OCI-M1 (cell line): ENCODE data around the gene CDH4.

Experiments used
- DNase-seq: peaks from one replicate; lab custom pipeline; 2025; lab: John Stamatoyannopoulos, UW

Gene CDH4

DNA sequence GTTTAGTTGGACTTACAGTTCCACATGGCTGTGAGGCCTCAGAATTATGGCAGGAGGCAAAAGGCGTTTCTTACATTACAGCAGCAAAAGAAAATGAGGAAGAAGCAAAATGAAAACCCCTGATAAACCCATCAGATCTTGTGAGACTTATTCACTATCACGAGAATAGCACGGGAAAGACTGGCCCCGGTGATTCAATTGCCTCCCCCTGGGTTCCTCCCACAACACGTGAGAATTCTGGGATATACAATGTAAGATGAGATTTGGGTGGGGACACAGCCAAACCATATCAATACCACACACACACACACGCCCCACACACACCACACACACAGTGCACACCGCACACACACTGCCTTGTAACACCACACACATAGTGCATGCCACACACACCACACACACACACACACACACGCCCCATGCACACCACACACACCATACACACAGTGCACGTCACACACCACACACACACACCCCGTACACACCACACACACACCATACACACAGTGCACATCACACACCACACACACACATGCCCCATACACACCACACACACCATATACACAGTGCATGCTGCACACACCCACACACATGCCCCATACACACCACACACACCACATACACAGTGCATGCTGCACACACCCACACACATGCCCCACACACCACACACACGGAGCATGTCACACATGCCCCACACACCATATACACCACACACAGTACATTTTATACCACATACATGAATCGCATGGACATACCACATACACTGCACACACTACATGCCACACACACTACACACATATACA, 503.1 kb downstream of the CDH4 start:
- no peak for DNase-seq

DNA sequence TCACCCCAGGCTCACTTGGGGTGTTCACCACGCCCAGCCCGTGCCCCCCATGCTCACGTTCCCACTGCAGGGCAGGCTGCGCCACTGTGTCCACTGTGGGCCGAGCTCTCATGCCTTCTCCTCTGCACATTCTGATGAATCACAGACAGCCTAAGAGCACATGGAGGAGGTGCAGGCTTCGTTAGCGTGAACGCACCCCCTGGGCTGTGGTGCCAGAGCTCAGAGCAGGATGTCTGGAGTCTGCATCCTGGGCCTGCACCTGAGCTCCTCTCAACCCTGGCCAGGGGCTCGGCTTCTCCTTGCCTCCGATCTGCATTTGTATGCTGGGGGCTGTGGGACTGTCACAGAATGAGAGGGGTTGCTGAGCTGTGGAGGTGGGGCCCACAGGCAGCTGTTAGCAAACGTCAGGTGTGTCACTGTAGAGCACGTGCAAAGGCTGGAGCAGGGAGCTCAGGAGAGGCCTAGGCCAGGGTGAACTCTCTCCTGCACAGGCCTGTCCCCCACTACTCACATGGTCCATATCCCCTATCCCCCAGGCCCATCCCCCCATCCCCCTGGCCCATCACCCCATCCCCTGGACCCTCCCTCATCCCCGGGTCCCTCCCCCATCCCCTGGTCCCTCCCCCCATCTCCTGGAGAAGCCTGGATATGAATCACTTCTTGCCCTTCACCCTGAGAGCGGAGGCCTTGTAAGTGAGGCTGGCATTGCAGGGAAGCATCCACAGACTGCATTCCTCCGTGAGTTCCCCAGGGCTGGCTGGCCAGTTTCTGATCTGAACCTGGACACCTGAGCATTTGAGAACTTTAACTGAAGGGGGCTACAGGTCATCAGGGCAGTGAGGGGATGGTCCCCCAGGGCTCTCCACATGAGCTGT, 504.1 kb downstream of the CDH4 start:
- DNase-seq: no peak

DNA sequence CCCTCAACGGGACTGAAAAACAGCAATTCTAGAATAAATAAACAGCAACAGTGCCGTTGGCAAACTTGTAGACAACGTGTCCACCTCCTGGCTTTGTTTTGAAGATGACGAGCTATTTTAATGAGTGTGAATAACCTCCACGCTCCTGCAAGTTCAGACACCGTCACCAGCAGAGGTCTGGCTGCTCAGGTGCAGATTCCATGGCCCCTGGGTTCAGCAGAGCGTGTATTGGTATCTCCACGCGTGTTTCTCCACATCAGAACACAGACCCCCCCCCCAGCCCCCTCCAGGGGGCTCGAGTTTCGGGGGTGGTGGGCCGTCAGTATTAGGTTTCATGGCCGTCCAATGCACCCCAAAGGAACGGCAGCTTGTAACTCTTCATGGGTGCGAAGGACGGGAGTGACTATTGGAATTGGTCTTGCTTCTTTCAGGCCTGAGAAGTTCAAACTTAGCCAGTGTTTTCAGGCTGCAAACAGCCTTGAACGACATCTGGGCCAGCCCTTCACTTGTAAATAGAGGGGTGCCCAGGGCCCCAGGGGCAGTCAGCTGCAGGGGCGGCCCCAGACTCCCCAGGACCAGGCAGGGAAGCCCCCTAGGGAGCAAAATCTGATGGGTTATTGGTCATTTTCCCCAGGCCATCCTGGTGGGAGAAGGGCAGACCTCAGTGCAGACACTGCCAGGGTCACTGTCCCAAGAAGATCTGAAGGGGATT, 505.1 kb downstream of the CDH4 start:
- DNase-seq: no peak

DNA sequence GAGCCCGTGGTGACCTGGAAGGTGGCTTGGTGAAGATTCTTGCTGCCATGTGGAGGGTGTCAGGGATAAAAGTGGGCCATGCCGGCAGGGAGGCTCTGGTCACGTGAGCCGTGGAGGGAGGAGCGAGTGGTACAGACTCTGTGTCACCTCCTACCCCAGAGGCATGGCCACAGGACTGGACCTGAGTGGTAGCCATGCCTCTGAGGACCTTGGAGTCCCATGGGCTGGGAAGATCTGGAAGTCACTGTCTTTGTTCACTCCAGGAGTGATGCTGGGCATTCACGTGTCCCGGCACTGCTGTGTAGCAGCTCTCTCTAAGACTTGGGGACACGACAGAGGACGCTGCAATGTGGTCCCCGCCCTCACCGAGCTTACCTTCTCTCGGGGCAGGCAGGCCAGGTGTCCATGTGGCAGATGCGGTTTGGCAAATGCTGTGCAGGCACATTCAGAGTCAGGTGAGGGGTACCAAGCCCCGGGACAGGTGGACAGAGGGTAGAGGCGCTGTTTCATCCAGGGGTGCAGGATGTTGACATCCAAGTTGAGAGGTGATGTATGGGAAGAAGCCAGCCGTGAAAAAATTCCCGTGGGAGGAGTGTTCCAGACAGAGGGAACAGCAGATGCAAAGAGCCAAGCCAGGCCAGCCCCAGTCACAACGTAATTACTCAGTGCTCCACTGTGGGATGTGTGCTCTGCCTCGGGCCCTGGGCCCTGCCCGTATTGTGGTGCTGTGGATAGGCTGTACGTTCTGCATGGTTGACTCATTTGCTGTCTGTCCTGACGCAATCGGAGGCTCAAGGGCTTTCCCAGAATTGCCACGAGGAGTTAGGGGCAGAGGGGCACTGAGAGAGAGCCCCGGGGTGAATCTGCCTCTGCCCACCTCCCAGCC, 505.9 kb downstream of the CDH4 start:
- DNase-seq: no peak

DNA sequence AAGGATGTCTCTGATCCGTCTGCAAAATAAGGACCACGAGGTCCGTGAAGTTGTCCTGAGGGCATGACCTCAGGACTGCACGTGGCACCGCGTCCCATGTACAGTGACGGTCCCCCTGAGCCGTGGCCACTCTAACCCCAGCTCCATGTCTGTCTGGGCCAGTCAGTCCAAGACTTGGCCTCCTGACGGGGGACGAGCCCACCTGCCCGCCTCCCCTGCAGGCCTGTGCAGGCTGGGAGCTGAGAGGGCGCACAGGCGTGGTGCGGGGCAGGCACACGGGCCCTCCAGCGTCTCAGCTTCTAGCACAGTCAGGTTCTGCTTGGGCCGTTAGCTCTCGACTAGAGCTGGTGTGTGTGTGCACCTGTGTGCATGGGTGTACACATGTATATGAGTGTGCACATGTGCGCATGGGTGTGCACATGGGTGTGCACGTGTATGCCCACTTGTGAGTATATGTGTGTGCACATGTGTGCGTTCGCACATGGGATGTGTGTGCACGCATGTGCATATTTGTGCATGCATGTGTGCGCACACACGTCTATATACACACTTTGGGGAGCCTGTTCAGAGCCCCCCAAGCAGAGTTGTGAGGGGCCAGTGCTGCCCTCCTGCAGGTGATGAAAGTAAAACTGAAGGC, 506.6 kb downstream of the CDH4 start:
- no peak for DNase-seq

DNA sequence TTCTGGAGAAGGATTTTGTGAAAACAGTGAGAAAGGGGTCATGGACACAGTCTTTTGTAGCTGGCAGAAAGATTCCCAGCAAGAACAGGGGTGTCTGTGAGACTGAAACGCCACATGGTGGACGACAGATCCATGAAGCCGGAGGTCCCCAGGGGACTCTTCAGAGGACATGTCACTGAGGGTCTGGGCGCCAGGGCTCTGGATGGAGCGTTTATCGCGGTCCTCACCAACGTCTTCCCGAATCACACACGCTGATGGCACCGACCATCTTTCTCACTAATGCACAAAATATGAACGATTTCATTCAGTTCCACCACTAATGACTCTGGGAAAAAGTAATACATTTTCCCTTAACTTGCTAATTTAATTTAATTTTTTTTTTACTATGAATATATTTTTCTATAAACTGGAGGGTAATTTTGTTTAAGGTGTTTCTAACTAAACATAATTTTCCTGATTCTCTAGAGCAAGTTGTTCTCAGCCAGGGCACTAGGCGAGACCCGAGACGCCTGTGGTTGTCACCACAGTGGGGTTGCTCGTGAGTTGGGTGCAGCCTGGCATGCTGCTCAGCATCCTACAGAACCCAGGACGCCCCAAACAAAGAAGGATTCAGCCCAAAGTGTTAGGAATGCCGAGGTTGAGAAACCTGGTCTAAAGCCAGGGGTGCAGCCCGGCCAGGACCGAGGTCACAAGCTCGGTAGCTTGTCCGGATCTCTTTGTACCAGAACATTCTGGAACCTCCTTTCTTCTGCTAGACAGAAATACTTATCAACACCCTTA, 507.4 kb downstream of the CDH4 start:
- DNase-seq: no peak

DNA sequence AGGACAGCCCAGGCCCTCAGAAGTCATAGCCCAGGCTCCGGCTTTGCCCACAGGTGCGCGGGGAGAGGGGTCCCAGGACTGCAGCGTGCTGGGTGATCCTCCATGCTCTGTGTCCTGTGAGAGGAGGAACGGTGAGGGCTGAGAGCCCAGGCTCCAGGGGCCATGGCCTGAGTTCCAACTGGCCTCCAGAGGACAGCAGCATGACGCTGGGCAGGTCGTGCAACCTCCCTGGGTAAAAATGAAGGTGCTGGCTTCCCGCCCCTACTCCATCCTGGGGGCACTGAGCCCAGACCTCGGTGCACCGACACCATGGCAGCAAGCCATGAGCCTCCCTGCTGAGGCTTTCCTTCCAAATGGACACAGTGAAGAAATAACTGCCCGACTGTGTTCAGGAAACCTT, 508.3 kb downstream of the CDH4 start:
- no peak for DNase-seq

DNA sequence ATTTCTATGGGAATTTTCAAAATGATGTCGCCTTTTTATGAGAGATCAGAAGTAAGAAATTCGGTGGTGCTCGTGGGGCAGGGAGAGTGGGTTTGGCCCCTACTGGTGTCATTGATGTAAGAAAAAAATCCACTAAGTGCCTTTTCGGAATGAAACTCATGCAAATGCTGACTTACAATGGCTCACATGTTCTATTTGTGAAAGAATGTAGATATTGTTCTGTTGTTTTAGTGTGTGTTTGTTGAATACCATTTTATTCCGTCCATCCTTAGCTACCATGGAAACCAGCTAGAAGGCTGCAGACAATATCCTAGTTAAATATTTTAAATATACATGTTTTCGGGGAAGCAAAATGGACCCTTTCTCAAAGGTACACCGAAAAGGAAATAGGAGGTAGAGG, 508.7 kb downstream of the CDH4 start:
- no peak for DNase-seq

DNA sequence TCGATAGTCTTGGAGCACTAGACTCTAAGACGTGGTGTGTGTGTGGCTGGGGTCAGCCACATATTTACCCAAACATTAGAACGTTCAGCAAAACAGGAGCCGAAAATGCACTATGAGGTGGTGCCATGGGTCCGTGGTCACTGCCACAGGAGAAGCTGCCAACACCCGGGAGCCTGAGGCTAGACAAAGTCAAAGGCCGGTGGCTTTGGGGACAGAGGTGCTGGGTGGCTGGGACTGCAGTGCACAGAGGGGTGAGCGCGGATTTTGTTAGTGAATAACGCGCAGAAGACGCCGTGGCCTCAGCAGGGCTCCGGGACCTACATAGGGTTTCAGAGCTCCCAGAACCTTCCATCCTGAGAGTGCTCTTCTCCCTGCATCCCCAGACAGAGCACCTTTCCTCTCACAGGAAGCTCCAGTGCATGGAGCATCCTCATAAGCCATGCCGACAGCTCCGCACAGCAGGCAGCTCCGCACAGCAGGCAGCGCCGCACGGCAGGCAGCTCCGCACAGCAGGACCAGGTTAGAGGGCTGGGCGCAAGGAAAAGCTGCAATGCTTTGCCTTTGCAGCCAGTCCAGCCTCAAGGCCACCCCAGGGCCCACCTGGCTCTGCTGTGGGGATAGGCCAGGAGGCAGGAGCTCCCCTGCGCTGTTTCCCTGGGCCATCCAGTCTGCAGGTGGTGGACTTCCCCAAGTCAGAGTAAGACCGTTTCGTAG, 509.5 kb downstream of the CDH4 start:
- DNase-seq: no peak

DNA sequence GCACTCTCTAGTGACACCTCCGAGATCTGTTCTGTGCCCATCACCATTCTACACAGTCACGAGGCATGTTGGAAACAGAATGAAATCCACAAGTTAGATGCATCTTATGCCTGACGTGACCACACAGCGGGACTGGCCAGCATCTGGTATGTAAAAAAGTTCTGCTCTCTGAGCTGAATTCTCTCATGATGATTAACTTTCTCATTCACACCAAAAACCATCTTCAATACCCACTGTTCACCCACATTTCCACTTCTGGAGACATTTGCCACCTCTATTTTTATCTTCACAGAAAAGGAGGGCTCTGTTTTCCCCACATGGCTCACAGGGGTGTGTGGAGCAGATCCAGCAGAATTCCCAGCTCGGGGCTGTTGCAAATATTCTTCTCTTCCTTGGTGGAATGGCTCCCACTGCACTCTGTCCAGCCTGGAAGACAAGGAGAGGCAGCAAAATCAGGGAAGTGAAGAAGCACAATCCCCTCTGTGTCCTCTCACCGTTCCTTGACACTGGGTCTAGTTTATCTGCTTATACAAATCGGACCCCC, 510.2 kb downstream of the CDH4 start:
- no peak for DNase-seq

DNA sequence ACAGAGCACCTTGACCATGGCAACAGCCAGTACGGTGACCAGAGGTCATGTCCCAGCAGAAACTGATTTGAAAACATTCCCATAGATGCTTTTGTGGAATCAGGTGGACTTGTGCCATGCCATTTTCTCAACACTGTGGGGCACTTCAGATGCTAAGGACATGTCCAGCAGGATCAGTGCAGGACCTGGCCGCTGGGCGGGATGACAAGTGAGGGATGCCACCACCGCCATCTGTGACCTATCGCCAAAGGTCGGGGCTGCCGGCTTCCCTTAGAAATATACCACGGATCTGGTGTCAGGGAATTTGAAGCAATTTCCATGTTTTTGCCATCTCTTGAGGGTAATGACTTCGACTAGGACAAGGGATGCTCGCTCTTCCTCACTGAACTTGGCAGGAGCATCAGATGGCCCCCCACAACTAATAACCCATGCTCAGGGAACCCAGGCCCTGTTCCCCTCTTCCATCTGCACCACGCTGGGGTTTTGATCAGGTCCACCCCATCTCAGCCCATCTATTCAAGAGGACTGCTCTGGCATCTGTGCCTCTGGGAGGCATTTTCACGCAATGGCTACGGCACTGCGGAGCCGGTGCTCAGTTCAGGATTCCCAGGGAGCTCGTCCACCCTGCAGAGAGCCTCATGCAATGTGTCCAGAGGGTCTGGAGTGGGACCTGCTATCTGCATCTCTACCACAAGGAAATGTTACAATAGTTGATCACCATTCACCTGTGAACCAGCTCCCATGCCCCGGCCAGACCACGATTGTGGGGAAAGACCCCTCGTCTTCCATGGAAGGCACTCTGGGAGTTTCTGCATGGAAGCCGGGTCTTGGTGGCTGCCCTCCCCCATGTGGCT, 511.1 kb downstream of the CDH4 start:
- DNase-seq: no peak

DNA sequence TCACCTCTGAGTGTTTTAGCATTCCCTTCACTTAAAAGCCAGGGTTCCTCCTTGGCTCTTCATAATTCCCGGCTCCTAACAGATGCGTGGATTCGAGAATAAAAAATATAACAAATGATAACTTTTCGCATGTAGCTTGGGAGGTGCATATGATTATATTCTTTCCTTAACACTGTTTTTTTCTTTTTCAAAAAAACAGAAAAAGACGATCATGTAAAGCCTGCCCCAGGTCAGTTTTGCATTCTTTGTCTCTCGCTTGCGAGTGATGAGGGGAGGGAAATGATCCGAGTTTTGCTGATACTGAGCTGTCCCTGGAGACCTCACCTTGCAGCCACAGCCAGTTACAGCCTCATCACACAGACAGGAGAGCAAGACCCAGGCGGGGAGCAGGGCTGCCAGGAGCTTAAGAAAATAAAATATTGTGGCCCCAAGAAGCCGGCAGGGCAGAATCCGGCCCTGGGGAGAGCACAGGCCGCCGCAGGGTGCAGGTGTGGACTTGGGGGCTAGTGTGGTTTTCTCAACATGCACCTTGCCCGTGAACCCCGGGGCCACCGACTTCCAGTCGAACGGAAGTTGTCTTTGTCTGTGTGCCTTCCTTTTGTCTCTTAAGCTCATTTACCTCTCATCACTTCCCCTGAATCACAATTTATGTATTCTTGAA, 511.8 kb downstream of the CDH4 start:
- DNase-seq: no peak

DNA sequence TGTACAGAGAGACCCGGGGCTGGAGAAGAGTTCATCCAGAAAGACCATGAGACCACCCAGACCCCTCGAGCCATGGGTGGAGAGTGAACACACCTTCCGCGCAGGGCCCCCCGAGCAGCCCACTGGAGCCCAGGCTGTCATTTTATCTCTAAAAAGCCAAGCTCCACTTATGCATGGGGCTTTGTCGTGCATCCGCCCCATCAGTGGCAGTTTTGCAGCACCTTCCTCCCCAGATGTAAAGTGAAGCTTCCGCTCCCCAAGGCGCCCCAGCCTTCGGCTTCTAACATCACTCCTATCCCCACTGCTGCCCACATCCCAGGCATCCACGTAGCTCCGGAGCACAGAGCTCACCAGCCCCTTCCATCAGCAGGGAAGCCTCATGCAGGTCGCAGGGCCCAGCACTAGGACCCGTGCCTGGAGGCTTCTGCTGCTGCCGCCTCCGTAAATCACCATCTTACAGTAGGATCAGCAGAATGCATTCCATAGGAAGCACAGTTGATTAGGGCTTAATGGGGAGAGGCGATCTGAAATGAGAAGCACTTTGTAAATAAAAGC, 512.5 kb downstream of the CDH4 start:
- no peak for DNase-seq

DNA sequence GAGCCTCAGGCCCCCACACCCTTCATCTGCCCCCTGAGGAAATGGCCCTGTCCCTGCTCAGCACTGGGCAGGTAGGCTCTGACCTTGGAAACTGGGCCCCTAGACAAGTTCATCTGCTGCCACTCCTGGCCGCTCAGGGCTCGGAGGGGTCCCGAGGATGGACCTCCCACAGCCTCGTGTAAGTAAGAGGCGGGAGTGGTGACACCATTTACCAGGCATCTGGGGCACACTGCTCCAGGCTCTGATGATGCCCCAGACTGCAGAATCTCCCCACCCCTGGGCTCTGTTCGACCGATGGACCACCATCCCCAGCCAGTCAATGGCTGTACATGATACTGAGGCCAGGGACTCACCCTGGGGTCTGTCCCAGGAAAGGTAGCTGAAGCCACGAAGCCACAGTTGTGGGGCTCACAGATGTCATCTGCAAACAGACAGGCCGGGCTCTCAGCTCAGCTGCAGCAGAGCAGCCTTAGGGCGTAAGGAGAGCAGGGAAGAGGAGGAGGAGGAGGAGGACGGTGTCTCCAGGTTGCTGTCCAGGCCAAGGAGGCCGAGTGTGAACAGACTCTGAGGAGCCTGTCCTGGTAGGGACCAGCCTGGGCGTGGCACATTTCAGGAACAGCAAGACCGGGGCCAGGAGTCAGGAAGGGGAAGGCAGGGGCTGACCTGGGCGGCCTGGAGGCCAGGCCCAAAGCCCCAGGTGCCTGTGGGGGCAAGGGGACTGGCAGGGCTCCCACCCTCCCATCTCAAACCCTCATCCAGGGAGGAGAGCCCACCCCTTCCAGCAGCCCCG, 513.2 kb downstream of the CDH4 start:
- DNase-seq: no peak

DNA sequence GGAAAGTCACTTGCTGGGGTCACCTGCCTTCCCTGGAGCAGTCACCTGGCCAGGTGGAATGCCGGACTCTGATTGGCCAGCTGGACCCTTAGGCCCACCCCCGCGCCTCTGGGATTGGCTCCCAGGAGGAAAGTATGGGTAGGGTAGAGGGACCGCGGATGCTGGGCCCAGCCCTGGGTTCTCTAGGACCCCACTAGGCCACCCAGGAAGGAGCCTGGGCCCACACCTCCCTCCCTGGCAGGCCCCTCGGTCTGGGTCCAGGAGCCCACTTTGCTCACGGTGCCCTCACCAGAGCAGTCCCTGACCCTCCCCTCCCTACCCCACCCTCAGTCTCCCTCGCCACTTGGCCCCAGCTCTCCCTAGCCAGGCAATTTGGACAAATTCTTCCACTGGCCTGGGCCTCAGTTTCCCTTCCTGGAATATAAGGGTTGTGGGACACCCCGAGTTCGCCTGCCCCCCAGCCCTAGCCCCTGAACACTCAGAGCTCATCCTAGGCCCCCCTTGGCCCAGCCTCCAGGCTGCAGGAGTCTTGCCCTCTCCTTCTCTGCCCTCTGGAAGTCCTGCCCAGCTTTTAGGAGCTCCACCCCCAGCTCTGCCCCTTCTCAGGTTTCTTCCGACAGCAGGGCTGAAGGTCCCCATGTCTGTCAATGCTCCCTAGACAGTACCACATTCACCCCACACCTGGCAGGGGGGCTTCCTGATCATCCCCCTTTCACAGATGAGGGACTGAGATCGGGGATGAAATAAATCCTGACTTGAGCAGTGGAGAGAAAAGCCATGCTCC, 514.0 kb downstream of the CDH4 start:
- no peak for DNase-seq
